HG03575 (cell line): ENCODE results near the gene EGFR.

Source experiments
- ATAC-seq: cut with Tn5 transposase; IDR thresholded peaks from one replicate; pipeline ENCODE4 v1.9.1; 2021; ENCODE audit not compliant: unreplicated experiment, insufficient number of reproducible peaks, low FRiP score; ENCODE audit errors: extremely low read depth

Gene EGFR

DNA sequence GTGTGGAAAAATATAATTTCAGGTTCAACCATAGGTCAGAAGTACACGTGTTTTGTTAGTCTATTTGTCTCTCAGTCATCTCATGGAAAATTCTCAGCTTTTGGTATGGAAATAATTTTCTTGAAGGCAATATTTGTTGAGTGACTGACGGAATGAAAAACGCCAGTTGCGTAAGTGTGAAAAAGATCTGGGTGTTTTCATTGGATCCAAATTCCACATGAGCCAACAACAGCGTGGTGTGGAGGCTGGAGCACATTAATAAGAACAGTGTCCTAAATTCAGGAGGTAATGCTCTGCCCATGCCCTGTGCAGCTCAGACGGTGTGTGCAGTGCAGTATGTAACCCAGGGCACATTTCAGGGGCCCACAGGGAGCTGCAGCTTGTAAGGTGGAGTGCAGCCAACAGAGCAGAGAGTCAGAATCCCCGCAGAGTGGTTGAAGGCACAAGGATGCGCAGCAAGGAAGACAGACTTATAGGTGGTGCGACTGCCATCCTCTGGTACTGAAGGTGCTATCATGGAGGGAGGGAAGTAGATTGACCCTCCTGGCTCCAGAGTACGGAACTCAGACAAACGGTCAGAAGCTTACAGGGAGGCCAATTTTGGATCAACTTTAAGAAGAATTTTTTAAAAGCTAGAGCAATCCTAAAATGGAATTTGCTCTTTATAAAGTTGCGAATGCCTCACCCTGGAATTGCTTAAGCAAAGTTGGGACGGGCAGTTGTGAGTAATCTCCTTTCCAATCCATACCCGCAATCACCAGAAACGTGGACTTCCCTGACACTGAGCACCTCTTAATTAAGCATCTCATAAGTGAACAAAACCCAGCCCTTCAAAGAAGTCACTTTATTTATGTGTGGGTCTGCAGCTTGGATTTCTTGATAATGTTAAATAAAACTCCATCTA, 38.0 kb downstream of the EGFR start:
- no peak for ATAC-seq

DNA sequence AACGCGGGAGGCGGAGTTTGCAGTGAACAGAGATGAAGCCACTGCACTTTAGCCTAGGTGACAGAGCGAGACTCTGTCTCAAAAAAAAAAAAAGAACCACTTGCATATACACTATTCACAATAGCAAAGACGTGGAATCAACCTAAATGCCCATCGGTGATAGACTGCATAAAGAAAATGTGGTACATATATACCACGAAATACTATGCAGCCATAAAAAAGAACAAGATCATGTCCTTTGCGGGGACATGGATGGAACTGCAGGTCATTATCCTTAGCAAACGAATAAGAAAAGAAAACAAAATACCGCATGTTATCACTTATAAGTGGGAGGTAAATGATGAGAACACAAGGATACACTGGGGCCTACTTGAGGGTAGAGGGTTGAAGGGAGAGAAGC, 39.5 kb downstream of the EGFR start:
- no peak for ATAC-seq

DNA sequence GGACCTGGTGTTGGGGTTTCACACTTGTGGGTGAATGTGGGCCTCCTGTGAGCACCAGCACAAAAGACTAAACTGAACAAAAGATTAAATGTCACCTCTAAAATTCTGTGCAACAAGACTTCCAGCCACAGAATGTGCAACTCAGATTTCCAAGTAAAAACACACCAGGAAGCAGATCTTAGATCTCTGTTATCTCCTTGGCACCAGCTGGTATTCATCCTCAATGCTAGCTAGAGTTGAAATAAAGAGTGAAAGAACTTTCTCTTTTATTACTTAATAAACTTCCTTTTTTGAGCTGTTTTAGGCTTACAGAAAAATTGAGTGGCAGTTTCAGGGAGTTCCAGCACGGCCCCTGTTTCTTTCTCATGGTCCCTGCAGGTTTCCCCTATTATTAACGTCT, 40.2 kb downstream of the EGFR start:
- no peak for ATAC-seq

DNA sequence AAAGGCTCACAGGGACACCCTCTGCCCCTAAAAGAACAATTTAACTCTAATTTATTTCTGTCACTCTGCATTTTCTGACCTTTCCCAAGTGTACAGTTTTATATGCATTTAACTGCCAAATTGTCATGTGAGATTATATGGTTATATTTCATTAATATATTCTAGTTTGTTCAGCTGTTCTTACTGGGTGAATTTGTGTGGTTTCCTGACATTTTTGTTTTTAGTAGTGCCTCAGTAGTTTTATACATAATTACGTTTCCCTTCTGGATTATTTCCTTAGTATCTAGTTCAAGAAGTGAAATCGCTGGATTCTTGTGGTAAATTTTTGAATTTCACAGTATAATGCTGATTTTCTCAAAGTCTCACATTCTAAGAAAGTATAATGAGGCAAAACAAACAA, 41.3 kb downstream of the EGFR start:
- no peak for ATAC-seq

DNA sequence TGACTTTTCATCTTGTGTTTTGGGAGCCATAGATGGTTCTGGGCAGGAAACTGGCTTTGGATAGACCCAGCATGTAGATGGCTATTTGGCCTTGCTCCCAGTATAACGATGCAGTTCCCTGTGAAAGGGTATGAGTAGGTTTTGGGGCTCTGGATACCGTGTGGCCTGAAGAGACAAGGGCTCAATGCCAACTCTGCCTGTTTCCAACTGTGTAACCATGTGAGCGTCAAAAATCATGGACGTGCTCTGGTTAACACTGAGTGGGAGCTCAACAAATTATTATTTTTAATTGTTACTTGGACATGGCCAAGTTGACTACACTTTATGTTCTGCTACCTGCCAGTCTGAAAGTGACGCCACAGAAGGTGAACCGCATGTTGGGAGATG, 41.8 kb downstream of the EGFR start:
- ATAC-seq = no peak

DNA sequence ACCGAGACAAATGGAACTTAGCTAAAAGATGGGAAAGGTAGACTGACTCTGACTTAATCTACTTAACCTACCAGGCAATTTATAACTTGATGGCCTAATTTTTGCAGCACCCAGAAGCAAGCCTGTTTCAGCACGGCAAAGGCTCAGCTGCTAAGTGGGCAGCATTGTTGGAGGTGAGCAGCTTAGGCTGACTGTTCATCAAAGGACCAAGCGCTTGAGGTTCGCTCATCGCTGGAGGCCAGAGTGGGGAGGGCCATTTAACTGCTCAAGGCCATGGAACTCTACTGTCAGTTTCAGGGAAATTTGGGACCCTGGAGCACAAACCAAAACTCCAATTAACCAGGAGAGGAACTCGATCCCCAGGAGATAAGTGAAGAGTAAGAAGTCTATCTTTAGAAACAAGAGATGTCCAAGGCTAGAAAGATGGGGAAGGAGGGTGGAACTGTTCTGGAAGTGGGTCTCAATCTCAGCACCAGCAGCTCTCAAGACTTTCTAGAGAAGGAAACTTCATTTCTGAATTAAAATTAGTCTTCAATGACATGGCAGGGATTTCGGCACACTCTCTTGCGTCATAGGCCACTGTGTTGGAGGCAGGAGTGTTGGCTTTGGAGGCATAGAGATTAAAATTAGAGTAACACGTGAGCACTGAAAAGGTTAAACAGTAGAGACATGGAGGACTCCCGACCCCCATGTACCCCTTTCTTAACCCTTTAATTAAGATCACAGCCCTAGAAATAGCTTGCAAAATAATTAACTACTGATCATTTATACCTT, 43.1 kb downstream of the EGFR start:
- ATAC-seq = no peak

DNA sequence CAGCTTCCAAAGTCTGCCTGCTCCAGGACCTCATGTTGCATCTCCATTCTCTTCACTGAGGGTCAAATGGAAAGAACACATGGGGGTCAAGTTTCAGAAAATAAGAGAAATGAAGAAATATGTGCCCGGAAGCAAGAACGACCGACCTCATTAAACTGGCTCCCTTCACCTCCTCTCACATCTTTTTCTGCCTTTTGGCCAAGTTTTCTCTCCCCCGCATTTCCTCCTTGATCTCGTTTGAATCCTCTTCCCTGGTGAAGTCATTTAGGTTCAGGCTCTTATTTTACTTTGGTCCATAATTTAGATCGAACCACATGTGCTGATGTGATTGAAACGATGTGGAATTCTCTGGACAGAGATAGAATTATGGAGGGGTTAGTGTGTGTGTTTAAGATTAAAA, 44.2 kb downstream of the EGFR start:
- ATAC-seq = no peak

DNA sequence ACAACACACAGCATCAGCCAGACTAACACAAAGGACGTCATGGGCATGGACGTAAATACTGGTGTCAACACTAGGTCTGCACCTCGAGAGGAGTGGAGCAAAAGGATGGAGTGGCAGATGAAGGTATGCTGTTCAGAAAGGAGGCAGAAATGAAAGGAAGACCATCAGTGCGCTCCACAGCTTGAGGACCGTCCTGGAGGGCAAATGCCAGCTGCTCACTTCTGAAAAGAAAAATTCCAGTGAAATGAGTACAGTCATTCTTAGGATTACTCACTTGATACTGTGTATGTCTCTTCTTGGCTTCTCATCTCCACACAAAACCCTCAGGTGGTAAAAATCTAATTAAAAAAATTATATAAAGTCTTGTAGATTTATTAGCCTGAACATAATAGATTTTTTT, 44.8 kb downstream of the EGFR start:
- no peak for ATAC-seq

DNA sequence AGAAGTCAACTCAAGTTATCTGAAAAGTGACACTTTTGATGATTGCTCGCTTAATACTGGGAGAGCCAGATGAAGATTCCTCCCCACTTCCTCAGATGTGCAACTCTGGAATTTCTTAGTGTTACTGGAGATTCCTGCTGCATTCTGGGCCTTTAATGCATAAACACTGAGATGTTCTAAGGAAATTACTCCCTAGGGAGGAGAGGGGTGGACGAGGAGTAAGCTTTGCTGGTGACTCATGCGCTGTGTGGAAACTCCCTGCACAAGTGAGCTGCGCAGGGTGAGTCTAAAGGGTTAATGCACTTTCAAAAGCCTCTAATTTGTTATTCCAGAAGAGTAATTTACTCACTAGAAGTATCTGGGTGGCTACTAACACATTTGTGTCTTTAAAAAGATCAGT, 46.3 kb downstream of the EGFR start:
- ATAC-seq = no peak

DNA sequence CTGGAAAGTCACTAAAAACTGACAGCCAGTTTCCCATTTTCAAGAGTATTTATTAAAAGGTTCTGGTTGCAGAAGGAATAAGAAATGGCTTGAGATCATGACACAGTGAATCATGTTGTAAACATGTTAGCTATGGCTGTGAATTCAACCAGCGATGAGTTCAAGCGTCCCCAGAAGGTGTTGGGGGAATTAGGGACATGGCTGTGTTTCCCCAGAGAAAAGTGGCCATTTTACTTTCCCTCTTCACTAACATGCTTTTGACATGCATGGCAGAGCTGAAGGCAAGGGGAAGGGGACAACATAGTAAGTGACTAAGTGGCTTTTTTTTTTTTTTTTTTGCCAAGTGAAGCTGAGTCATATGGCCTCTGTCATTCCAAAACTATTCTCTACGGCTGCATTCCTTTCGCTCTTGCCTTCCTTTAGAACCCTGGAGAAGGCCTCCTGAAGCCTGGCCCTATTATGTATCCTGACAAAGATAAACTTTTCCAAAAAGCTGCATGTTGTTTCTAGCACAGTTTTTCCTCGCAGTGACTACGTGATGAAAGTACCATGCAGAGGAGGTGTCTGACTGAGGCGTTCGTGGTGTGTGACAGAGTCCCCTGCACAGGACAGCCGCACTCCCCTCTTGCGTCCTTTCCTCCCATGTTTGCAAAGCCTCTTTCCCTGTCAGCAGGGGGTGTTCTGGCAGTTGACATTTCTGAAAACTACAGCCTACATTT, 46.9 kb downstream of the EGFR start:
- ATAC-seq = no peak

DNA sequence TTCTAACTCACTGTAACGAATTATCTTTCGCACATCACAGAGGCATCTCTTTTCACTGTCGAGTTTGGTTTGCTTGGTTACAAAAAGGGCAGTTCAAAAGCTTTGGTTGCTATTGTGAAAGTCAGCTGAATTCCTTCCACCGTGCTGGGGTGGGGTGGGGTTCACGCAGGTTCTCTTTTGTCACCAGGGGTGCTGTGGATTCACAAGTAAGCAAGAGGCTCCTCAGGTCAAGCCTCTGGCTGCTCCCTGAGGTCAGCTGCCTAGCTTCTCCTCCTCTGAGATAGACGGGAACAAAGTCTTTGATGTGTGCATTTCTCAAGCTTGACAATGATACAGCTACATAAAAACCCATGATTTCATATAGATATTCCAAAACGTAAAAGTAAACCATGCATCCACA, 47.7 kb downstream of the EGFR start:
- ATAC-seq = no peak

DNA sequence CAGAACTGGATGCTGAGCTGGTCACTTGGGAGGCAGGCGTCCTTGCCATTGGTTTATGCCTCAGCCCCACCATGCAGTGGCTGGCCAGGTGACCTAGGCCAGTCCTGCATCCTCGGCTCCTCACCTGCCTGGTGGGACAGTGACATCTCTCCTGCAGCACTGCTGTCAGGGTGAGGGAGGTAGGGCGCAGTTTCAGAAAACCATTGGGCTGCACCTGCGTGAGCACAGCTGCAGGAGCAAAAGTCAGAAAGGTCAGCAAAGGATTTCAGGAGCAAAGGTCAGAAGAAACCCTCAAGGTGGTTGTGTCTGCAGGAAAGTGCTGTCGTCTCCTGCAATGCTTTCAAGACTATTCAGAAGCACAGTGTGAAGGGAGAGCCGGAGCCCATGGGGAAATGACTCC, 48.1 kb downstream of the EGFR start:
- ATAC-seq = no peak

DNA sequence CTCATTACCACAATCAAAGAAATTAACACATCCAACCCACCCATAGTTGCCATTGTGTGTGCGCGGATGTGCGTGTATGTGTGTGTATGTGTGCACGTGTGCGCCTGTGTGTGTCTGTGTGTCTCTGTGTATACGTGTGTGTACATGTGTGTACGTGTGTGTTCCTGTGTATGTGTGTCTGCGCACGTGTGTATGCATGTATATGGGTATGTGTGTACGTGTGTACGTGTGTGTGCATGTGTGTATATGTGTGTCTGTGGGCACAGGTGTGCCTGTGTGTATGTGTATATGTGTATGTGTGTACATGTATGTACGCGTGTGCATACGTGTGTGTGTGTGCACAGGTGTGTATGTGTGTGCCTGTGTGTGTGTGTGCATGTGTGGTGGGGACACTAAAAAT, 48.9 kb downstream of the EGFR start:
- no peak for ATAC-seq

DNA sequence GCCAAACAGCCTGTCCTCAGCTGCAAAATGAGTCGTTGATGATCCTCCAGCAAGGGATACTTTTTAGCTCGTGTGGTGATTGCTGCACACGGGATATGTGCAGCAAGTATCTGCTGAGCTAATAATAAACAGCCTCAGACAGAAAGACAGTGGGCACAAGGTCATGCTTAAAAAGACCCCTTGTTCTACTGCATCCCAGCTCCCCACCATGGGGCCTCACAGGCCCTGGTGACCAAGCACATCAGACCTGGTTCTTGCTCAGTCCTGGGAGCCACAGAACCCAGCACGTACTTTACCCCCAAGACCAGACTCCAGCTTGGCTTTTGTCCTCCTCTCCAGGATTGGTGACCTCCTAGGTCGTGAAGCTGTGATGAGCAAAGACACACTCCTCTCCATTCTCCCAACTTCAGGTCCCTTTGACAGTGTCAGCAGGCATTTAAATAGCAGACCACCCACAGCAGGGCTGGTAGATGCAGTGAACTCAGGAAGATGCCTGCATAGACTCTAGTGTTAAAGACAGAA, 50.5 kb downstream of the EGFR start:
- no peak for ATAC-seq

DNA sequence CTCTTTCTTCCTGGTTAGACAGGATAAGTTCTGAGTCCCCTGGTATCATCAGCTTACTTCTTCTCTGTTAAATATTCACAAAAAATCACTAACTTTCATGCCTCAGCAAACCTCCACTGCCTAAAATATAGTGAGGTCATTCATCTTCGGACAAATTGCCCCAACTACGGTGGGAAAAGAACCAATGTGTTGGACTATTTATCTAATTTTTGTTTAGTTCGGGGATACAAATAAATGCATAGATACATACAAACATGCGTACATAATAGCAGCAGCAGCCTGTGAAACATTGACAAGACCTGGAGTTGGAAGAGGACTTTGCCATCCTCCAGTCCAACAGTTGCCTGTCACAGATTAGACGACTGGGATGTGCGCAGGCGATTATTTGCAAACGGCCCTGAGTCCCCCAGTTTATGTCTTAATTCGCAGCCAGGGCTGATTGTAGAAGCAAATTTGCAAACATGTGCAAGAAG, 51.5 kb downstream of the EGFR start:
- no peak for ATAC-seq

DNA sequence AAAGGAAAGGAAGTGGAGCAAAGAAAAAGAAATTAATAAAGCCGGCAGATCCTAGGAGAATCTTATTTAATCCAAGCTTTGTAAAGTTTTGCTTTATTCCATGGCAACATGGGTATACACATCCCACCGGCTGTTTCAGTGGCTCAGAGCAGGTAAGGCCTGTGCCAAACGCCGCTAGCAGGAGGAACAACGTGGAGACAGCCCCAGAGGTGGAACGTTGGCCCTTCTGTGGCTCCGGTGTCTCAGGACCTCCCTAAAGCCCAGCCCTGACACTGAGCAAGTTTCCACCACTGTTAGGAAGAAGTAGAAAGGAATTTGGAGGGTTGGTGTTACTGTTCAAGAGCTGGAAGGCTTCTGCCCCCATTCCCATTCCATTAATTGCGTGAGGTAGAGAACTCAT, 52.0 kb downstream of the EGFR start:
- no peak for ATAC-seq

DNA sequence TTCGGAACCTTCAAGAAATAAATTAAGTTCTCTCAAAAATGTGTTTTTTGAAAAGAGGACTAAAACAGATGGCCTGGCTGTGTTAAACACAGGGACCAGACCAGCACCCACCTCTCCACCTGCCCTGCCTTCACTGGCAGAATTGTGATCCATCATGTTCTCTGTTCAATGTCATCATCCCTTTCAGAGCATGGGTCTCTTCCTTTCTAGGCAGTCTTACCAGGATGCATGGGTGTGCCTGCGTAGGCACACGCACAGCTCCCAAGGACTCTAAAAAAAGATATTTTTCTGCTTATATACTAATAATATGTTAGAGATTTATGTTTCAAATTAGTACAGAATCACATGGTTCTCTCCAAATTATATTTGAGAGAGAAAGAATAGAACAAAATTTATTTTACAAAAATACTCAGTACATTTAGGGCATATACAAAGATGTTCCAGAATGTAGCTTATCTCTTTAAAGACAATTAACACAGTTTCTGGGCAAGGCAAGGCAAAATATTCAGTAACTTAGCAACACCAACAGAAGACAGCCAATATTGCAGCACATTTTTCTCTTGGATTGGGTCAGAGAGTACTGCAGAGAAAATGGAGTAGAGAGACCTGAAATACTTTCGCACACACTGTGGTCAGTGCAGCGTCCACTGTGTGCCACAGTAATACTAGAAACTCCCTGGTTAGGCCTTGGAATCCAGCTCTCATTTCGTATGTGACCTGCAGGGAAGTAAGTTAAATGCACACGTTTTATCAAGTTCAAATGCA, 52.8 kb downstream of the EGFR start:
- ATAC-seq = no peak

DNA sequence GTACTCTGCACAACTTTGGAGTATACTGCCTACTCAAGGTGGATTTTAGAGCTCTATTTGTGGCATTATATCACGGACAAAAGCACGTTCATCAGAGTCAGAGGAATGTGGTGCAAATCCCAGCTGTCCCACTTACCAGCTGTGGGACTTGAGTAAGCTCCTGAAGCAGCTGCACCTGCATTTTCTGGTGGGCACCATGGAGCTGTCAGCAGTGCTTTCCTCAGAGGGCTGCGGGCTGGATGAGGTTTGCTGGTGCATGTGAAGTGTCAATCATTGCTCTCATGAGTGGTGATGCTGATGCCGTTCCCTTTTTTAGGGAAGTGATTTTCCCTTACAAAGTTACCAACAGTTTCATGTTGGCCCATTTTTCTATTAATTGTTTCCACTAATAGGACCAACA, 53.4 kb downstream of the EGFR start:
- no peak for ATAC-seq

DNA sequence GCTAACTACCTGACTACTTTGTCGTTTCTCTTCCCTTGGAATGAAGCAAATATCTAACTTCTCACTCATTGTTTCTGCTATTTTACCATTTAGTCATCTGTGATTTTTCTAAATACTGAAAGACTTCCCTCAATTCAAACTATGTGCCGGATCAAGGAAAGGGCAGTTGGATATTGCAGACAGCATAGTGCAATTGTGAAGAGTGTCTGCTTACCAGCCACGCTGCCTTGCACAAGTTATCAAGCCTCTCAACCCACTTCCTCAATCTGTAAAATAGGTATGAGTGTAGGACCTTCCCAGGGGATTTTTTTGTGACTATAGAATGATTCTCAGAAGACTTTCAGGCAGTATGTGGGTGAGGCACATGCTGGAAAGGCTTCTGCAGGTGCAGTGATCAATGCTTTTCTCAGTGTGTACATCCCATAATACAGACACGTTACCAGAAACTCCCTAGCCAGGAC, 54.3 kb downstream of the EGFR start:
- peak; percentile 62 for ATAC-seq
